Peyer's patch (tissue), 4 donors: ENCODE measurements around the gene RCOR1. TPM values are rescaled to one million over a fixed set of nuclear protein-coding genes. Genes with fewer than 3 reads are reported as not detected.
"Not testable (repeated sequence)": the region's sequence is repeated elsewhere in the genome, so short reads cannot be mapped to it uniquely, and the experiment has no call there.

Source experiments
- DNase-seq, 3 donors: peaks; one replicate each; pipeline ENCODE4 v3.0.0-alpha.2; 2017 to 2019
- H3K27ac ChIP-seq, 4 donors: fragments of 200-600 bp; sonication (generic); one replicate each; pipeline ENCODE4 v1.5.1; 2016 to 2019
- H3K27me3 ChIP-seq, 2 donors: fragments of 200-600 bp; sonication (generic); one replicate each; pipeline ENCODE4 v1.5.1; 2019
- H3K36me3 ChIP-seq, 3 donors: fragments of 200-600 bp; sonication (generic); one replicate each; pipeline ENCODE4 v1.5.1; 2016 to 2019
- H3K4me1 ChIP-seq, 4 donors: fragments of 200-600 bp; sonication (generic); one replicate each; pipeline ENCODE4 v1.5.1; 2016 to 2019
- H3K4me3 ChIP-seq, 4 donors: fragments of 200-600 bp; sonication (generic); 1 replicate in 3 of 4; 2 replicates in 1 of 4; pipeline ENCODE4 v1.5.1; 2016 to 2019; ENCODE audit warnings: mild to moderate bottlenecking in 1 of 4
- H3K9me3 ChIP-seq, 4 donors: fragments of 200-600 bp; sonication (generic); one replicate each; pipeline ENCODE4 v1.5.1; 2016 to 2019; ENCODE audit warnings: mild to moderate bottlenecking in 1 of 4
- CTCF ChIP-seq, 6 experiments: fragments of 450-650 bp in 4 of 6; fragments of 200-600 bp in 2 of 6; sonication (generic) in 1 of 6; IDR thresholded peaks; one replicate each; pipeline ENCODE4 v1.5.1; 2017 to 2019; ENCODE audit warnings: antibody characterized with exemption in 6 of 6, mild to moderate bottlenecking in 3 of 6, moderate library complexity in 1 of 6
- POLR2A ChIP-seq, 2 donors: fragments of 450-650 bp; IDR thresholded peaks; one replicate each; pipeline ENCODE4 v1.5.1; 2017; ENCODE audit warnings: antibody characterized with exemption in 2 of 2, mild to moderate bottlenecking in 2 of 2, moderate library complexity in 2 of 2
- total RNA-seq, 4 donors: library from RNA; depleted of rRNA; stranded (reverse); fragments of >200 nt; gene quantifications; one replicate each; pipeline ENCODE4 v1.1.0, GENCODE V29; 2016

Gene RCOR1
- total RNA-seq, 4 donors from 2014 or later = 16.5 to 26.3 (median 21.1) TPM

GRCh38 chr14:102574281-102575159 is 17.9 kb upstream of the RCOR1 start:
- H3K27ac ChIP-seq = no peak overlapping the region
- H3K4me3 ChIP-seq = no peak overlapping the region
- H3K4me1 ChIP-seq = peaks cover 0 to 4% (median 0%) of the 10 kb centered on the region in 4 donors
- no peaks in the 10 kb centered on the region for H3K36me3 ChIP-seq
- H3K27me3 ChIP-seq = no peaks in the 10 kb centered on the region
- no peak for TF ChIP-seq POLR2A (IDR thresholded peaks at IDR 0.05)
- no peak for TF ChIP-seq CTCF (IDR thresholded peaks at IDR 0.05)
- no peak for DNase-seq
- no peaks in the 10 kb centered on the region for H3K9me3 ChIP-seq

- no peak overlapping the region for H3K27ac ChIP-seq
- TF ChIP-seq CTCF (IDR thresholded peaks at IDR 0.05) (no peak), POLR2A (IDR thresholded peaks at IDR 0.05) (no peak)
Observed at GRCh38 chr14:102575160-102575845, 17.1 kb upstream of the RCOR1 start.

GRCh38 chr14:102575846-102576428 is 16.5 kb upstream of the RCOR1 start:
- not testable (repeated sequence) for H3K36me3 ChIP-seq, DNase-seq, H3K9me3 ChIP-seq, H3K4me1 ChIP-seq, H3K27me3 ChIP-seq, H3K4me3 ChIP-seq, H3K27ac ChIP-seq

More at GRCh38 chr14:102575160-102575845, 17.1 kb upstream of the RCOR1 start:
- Histone ChIP-seq H3K4me3 (no peak overlapping the region), H3K9me3 (no peaks in the 10 kb centered on the region), H3K4me1 (peaks cover 0 to 4% (median 0%) of the 10 kb centered on the region in 4 donors), H3K36me3 (no peaks in the 10 kb centered on the region), H3K27me3 (no peaks in the 10 kb centered on the region)
- no peak for DNase-seq

- TF ChIP-seq POLR2A (IDR thresholded peaks at IDR 0.05) (no peak), CTCF (IDR thresholded peaks at IDR 0.05) (no peak)
- H3K9me3 ChIP-seq = no peaks in the 10 kb centered on the region
- H3K27ac ChIP-seq = no peak overlapping the region
- no peaks in the 10 kb centered on the region for H3K27me3 ChIP-seq
- peaks cover 0 to 4% (median 0%) of the 10 kb centered on the region in 4 donors for H3K4me1 ChIP-seq
- no peaks in the 10 kb centered on the region for H3K36me3 ChIP-seq
- no peak overlapping the region for H3K4me3 ChIP-seq
- DNase-seq = no peak
Observed at GRCh38 chr14:102578821-102579220, 13.6 kb upstream of the RCOR1 start.

GRCh38 chr14:102579696-102580549 is 12.5 kb upstream of the RCOR1 start:
- H3K4me1 ChIP-seq = no peaks in the 10 kb centered on the region
- peak overlapping the region in 1 of 4 donors; percentile 31 for H3K27ac ChIP-seq
- no peaks in the 10 kb centered on the region for H3K27me3 ChIP-seq
- H3K4me3 ChIP-seq = no peak overlapping the region
- TF ChIP-seq CTCF (IDR thresholded peaks at IDR 0.05) = no peak
- no peak for TF ChIP-seq POLR2A (IDR thresholded peaks at IDR 0.05)
- no peaks in the 10 kb centered on the region for H3K36me3 ChIP-seq
- H3K9me3 ChIP-seq = no peaks in the 10 kb centered on the region
- DNase-seq = no peak
